ENCODE results near the gene TBX4. TPM values are rescaled to one million over a fixed set of nuclear protein-coding genes. Genes with fewer than 3 reads are reported as not detected.

TBX4 gene
- total and polyA plus RNA-seq, 2 of the 13 experiments (the other 11 are each of a cell fraction or from before 2014, with no cell fraction given): 0.11 to 1.1 TPM

GRCh38 chr17:61414141-61414935, 37.9 kb upstream of the TBX4 start (continued):
- TF ChIP-seq TAF1 (CRISPR knock-in tag; IDR thresholded peaks at IDR 0.05): no peak; the same call in 1 of the 2 replicates
- TF ChIP-seq, protein P1, sequence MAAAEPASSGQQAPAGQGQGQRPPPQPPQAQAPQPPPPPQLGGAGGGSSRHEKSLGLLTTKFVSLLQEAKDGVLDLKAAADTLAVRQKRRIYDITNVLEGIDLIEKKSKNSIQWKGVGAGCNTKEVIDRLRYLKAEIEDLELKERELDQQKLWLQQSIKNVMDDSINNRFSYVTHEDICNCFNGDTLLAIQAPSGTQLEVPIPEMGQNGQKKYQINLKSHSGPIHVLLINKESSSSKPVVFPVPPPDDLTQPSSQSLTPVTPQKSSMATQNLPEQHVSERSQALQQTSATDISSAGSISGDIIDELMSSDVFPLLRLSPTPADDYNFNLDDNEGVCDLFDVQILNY (CRISPR knock-in tag; conservative IDR thresholded peaks at IDR 0.05): no peak
- TF ChIP-seq RERE (CRISPR knock-in tag; IDR thresholded peaks at IDR 0.05; ENCODE audit: low read depth): no peak
- no peak for TF ChIP-seq ZNF879 (CRISPR knock-in tag; IDR thresholded peaks at IDR 0.05)
- TF ChIP-seq, protein P2, sequence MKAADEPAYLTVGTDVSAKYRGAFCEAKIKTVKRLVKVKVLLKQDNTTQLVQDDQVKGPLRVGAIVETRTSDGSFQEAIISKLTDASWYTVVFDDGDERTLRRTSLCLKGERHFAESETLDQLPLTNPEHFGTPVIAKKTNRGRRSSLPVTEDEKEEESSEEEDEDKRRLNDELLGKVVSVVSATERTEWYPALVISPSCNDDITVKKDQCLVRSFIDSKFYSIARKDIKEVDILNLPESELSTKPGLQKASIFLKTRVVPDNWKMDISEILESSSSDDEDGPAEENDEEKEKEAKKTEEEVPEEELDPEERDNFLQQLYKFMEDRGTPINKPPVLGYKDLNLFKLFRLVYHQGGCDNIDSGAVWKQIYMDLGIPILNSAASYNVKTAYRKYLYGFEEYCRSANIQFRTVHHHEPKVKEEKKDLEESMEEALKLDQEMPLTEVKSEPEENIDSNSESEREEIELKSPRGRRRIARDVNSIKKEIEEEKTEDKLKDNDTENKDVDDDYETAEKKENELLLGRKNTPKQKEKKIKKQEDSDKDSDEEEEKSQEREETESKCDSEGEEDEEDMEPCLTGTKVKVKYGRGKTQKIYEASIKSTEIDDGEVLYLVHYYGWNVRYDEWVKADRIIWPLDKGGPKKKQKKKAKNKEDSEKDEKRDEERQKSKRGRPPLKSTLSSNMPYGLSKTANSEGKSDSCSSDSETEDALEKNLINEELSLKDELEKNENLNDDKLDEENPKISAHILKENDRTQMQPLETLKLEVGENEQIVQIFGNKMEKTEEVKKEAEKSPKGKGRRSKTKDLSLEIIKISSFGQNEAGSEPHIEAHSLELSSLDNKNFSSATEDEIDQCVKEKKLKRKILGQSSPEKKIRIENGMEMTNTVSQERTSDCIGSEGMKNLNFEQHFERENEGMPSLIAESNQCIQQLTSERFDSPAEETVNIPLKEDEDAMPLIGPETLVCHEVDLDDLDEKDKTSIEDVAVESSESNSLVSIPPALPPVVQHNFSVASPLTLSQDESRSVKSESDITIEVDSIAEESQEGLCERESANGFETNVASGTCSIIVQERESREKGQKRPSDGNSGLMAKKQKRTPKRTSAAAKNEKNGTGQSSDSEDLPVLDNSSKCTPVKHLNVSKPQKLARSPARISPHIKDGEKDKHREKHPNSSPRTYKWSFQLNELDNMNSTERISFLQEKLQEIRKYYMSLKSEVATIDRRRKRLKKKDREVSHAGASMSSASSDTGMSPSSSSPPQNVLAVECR (CRISPR knock-in tag; IDR thresholded peaks at IDR 0.05; ENCODE audit: borderline replicate concordance): no peak
- TF ChIP-seq CHCHD3 (CRISPR knock-in tag; IDR thresholded peaks at IDR 0.05): no peak
- no peak for TF ChIP-seq ZSCAN12 (CRISPR knock-in tag; IDR thresholded peaks at IDR 0.05)
- no peak for TF ChIP-seq GATA4 (IDR thresholded peaks at IDR 0.05; ENCODE audit: borderline replicate concordance, low read depth)
- TF ChIP-seq RORA (CRISPR knock-in tag; IDR thresholded peaks at IDR 0.05): no peak
- peak; percentile 60 for TF ChIP-seq MED1 (CRISPR knock-in tag; IDR thresholded peaks at IDR 0.05)
- 0 out of 2 replicates have a peak, but pooled peaks have one; percentile 49 for TF ChIP-seq ZBTB4 (CRISPR knock-in tag; IDR thresholded peaks at IDR 0.05; ENCODE audit: borderline replicate concordance)
- TF ChIP-seq ZNF546 (CRISPR knock-in tag; conservative IDR thresholded peaks at IDR 0.05): no peak
- no peak for TF ChIP-seq ZNF678 (CRISPR knock-in tag; IDR thresholded peaks at IDR 0.05)

All from HepG2 (cell line).